ENCODE measurements around the gene SPRR2D. TPM values are rescaled to one million over a fixed set of nuclear protein-coding genes. Genes with fewer than 3 reads are reported as not detected.
"Not testable (repeated sequence)": the region's sequence is repeated elsewhere in the genome, so short reads cannot be mapped to it uniquely, and the experiment has no call there.

SPRR2D gene
- total RNA-seq, 2 donors from 2014 or later: not detected

DNA sequence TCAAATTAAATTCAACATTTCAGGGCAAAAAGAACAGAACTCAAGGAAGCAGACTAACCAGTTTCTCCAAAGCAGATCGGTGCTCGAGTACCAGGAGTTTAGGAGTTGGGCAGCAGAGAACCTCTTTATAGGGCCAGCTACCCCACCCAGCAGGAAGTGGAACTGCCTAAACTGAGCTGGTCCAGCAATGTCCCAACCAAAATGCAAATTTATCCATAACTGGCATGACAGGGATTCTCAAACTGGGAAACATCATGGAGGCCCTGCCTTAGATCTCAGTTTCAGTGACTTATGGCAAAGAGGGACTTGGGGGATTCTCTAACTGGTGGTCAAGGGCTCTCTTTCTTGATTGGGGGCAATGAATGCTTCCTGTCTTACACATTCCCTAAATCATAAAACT is 30.6 kb upstream of the SPRR2D start, which contains the start of gene SPRR2B:
TSS of gene SPRR2B (minus strand) at position 101 of the 400 bp plus-strand sequence. CDS start 772 bp downstream, outside the sequence.
- H3K9me3 ChIP-seq: no peaks in the 10 kb centered on the region
- TF ChIP-seq, protein P1, sequence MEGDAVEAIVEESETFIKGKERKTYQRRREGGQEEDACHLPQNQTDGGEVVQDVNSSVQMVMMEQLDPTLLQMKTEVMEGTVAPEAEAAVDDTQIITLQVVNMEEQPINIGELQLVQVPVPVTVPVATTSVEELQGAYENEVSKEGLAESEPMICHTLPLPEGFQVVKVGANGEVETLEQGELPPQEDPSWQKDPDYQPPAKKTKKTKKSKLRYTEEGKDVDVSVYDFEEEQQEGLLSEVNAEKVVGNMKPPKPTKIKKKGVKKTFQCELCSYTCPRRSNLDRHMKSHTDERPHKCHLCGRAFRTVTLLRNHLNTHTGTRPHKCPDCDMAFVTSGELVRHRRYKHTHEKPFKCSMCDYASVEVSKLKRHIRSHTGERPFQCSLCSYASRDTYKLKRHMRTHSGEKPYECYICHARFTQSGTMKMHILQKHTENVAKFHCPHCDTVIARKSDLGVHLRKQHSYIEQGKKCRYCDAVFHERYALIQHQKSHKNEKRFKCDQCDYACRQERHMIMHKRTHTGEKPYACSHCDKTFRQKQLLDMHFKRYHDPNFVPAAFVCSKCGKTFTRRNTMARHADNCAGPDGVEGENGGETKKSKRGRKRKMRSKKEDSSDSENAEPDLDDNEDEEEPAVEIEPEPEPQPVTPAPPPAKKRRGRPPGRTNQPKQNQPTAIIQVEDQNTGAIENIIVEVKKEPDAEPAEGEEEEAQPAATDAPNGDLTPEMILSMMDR (IDR thresholded peaks at IDR 0.05): no peak
- TF ChIP-seq POLR2A (IDR thresholded peaks at IDR 0.05) (no peak), POLR2AphosphoS5 (IDR thresholded peaks at IDR 0.05) (no peak)
- no peaks in the 10 kb centered on the region for H3K27me3 ChIP-seq (replicated peaks; ENCODE audit: insufficient read depth)
- H3K36me3 ChIP-seq: no peaks in the 10 kb centered on the region
- 34% methylated on average over 2 of the region's 2 CpGs for WGBS
- intact Hi-C loops (cut with DNase I): no loop called here
- H3K4me3 ChIP-seq: no peak within 1 kb of the TSS
- DNase-seq (ENCODE audit: low spot score): no peak
- H3K27ac ChIP-seq: no peak within 1 kb of the TSS
- no peaks in the 10 kb centered on the region for H3K4me1 ChIP-seq (replicated peaks)

DNA sequence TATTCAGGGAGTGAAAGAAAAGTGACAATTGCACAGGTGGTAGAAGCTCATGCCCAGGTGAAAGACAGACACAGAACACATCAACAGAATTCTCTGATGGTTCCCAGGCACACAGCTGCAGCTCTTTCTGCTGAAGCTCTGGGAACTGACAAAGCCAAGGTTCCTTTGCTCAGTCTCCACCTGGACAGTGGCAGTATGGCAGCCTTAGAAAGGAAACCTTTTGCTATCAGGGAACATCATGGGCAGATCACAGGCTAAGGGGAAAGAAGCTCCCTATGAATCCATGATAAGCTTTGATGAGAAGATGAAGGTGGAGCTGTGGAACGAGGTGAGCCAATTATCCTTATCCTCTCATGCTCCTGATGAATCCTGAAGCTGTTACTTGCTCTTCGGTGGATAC is 29.3 kb upstream of the SPRR2D start:
- intact Hi-C loops (cut with DNase I): no loop called here
- 52% methylated on average over 2 of the region's 2 CpGs for WGBS
- no peak for DNase-seq (ENCODE audit: low spot score)
- TF ChIP-seq POLR2A (IDR thresholded peaks at IDR 0.05): no peak
- no peak for TF ChIP-seq POLR2AphosphoS5 (IDR thresholded peaks at IDR 0.05)
- TF ChIP-seq, protein P1 (IDR thresholded peaks at IDR 0.05): no peak
- Histone ChIP-seq H3K4me1 (replicated peaks) (no peaks in the 10 kb centered on the region), H3K36me3 (no peaks in the 10 kb centered on the region), H3K27me3 (replicated peaks; ENCODE audit: insufficient read depth) (no peaks in the 10 kb centered on the region), H3K4me3 (no peak overlapping the region), H3K9me3 (no peaks in the 10 kb centered on the region), H3K27ac (no peak overlapping the region)

DNA sequence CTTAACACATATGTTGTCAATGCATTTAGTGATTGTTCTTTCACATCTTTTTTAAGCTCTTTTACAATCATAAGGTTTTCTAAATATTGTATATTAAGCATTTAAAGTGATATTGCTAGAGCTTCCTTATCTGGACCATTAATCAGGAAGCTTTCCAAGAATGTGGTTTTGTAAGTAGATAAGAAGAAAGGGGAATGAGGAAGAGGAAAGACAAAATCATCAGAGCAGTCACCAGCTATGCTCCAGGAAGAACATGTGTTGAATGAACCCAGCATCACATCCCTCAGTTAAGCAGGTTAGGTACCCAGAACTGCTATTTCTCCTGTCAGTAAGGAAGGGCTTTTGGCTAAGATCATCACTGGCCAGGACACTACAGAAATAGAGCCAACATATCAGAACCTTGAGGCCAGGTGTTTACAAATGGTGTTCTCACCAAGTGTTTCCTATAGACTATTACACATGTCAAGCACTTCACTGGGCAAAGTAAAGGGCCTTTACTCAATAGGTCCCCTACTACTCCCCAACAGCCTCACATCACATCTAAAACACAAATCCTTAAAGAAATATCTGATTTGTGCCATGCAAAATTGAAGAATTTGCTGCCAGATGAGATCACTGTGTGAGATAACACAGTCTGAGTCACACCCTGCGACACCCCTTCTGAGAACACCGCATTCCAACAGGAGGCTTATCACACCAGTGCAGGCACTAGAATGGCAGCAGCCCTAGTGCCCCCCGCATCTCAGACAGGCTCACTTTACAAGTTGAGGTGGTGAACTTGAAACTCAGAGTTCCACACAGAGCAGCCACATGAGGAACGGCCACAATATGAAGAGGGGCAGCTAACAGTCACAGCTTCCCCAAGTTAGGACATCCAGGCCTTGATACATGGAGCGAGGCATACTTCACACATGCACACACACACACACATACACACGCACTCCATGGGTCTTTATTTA is 18.2 kb upstream of the SPRR2D start:
- intact Hi-C loops (cut with DNase I): no loop called here
- TF ChIP-seq, protein P1 (IDR thresholded peaks at IDR 0.05): no peak
- H3K27ac ChIP-seq: no peak overlapping the region
- H3K36me3 ChIP-seq: no peaks in the 10 kb centered on the region
- DNase-seq (ENCODE audit: low spot score): no peak
- H3K4me1 ChIP-seq (replicated peaks): no peaks in the 10 kb centered on the region
- H3K4me3 ChIP-seq: no peak overlapping the region
- H3K27me3 ChIP-seq (replicated peaks; ENCODE audit: insufficient read depth): no peaks in the 10 kb centered on the region
- WGBS: 61% methylated on average over 6 of the region's 6 CpGs
- no peaks in the 10 kb centered on the region for H3K9me3 ChIP-seq

DNA sequence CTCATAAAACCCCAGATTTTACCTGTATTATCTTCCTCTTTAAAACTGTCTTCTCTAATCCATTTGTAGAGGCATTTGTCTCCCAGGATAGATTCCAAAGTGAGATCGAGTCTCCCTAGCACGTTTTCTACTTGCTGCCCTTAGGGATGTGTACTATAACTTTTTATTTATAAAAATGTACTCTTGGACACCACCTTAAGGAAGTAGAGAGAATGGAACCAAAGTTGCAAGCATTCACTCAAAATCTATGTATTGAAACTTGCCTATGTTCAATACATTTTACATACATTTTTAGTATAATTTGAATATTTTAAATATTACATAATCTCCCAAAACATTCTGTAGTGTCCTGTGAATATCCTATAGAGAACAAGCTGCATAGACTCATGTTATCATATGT is 17.2 kb upstream of the SPRR2D start:
- whole genome bisulfite sequencing: 31% methylated on average over 2 of the region's 2 CpGs
- Histone ChIP-seq H3K4me1 (replicated peaks) (no peaks in the 10 kb centered on the region), H3K9me3 (no peaks in the 10 kb centered on the region), H3K27me3 (replicated peaks; ENCODE audit: insufficient read depth) (no peaks in the 10 kb centered on the region), H3K4me3 (no peak overlapping the region), H3K27ac (no peak overlapping the region), H3K36me3 (no peaks in the 10 kb centered on the region)
- TF ChIP-seq POLR2A (IDR thresholded peaks at IDR 0.05) (no peak), POLR2AphosphoS5 (IDR thresholded peaks at IDR 0.05) (no peak)
- TF ChIP-seq, protein P1 (IDR thresholded peaks at IDR 0.05): no peak
- intact Hi-C loops (cut with DNase I): no loop called here
- DNase-seq (ENCODE audit: low spot score): no peak

DNA sequence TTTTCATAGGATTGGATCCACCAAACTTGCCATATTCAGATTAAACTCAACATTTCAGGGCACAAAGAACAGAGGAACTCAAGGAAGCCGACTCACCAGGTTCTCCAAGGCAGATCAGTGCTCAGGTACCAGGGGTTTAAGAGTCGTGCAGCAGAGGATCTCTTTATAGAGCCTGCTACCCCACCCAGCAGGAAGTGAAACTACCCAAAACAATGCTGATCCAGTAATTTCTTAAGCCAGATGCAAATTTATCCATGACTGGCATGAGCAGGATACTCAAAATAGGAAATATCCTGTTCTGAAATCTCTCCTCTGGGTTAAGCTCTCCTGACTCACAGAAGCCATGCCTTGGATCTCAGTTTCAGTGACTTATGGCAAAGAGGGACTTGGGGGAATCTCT is 16.5 kb upstream of the SPRR2D start, which contains the start of gene SPRR2A:
TSS of gene SPRR2A (minus strand) at position 138 of the 400 bp plus-strand sequence. CDS start 777 bp downstream, outside the sequence.
- no peaks in the 10 kb centered on the region for H3K27me3 ChIP-seq (replicated peaks; ENCODE audit: insufficient read depth)
- no peaks in the 10 kb centered on the region for H3K4me1 ChIP-seq (replicated peaks)
- no peak within 1 kb of the TSS for H3K27ac ChIP-seq
- H3K36me3 ChIP-seq: no peaks in the 10 kb centered on the region
- H3K4me3 ChIP-seq: no peak within 1 kb of the TSS
- no peak for TF ChIP-seq POLR2A (IDR thresholded peaks at IDR 0.05)
- TF ChIP-seq, protein P1 (IDR thresholded peaks at IDR 0.05): no peak
- TF ChIP-seq POLR2AphosphoS5 (IDR thresholded peaks at IDR 0.05): no peak
- H3K9me3 ChIP-seq: no peaks in the 10 kb centered on the region
- intact Hi-C loops (cut with DNase I): no loop called here
- WGBS: 69% methylated on average over 2 of the region's 2 CpGs
- no peak for DNase-seq (ENCODE audit: low spot score)

DNA sequence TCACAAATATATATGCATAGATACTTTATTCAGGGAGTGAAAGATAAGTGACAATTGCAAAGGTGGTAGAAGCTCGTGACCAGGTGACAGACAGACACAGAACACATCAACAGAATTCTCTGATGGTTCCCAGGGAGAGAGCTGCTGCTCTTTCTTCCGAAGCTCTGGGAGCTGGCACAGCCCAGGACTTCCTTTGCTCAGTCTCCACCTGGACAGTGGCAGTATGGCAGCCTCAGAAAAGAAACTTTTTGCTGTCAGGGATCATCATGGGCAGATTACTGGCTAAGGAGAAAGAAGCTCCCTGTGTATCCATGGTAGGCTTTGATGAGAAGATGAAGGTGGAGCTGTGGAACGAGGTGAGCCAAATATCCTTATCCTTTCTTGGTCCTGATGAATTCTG is 15.2 kb upstream of the SPRR2D start:
- WGBS: 47% methylated on average over 3 of the region's 3 CpGs
- H3K36me3 ChIP-seq; H3K4me3 ChIP-seq; H3K27me3 ChIP-seq (replicated peaks; ENCODE audit: insufficient read depth); intact Hi-C loops (cut with DNase I); H3K27ac ChIP-seq; DNase-seq (ENCODE audit: low spot score); H3K4me1 ChIP-seq (replicated peaks); H3K9me3 ChIP-seq: not testable (repeated sequence)

Measured in prostate gland (tissue), 2 donors.